Tibial nerve (tissue), 3 donors: ENCODE data around the gene PIPOX.

Source experiments
- CTCF ChIP-seq, 5 experiments: fragments of 200-600 bp in 3 of 5; fragments of 450-650 bp in 2 of 5; sonication (generic) in 3 of 5; IDR thresholded peaks; one replicate each; pipeline ENCODE4 v1.5.1; 2016 to 2019; ENCODE audit warnings: antibody characterized with exemption in 5 of 5, mild to moderate bottlenecking in 3 of 5, moderate library complexity in 2 of 5
- POLR2A ChIP-seq, 2 donors: fragments of 450-650 bp; IDR thresholded peaks; one replicate each; pipeline ENCODE4 v1.6.1; 2017; ENCODE audit warnings: antibody characterized with exemption in 2 of 2, mild to moderate bottlenecking in 2 of 2, moderate library complexity in 2 of 2

GRCh38 chr17:29069526-29070041 is 26.6 kb downstream of the PIPOX start:
- TF ChIP-seq CTCF (IDR thresholded peaks at IDR 0.05) (no peak), POLR2A (IDR thresholded peaks at IDR 0.05) (no peak)
